Progenitor cell of endocrine pancreas (in vitro differentiated cells): ENCODE results near the gene CEND1. TPM values are rescaled to one million over a fixed set of nuclear protein-coding genes. Genes with fewer than 3 reads are reported as not detected.

Experiments used
- DNase-seq: peaks from one replicate; pipeline ENCODE4 v3.0.0; 2021; ENCODE audit warnings: low spot score; ENCODE audit not compliant: unreplicated experiment
- H3K27ac Mint-ChIP-seq: 2 replicates; pipeline ENCODE4 v1.8.0; 2021; ENCODE audit warnings: mild to moderate bottlenecking, moderate library complexity, mixed read lengths
- H3K27me3 Mint-ChIP-seq: 2 replicates; pipeline ENCODE4 v1.8.0; 2021; ENCODE audit warnings: mixed read lengths
- H3K36me3 Mint-ChIP-seq: 2 replicates; pipeline ENCODE4 v1.8.0; 2022; ENCODE audit warnings: mixed read lengths; ENCODE audit not compliant: insufficient read depth
- H3K4me1 Mint-ChIP-seq: 2 replicates; pipeline ENCODE4 v1.8.0; 2021; ENCODE audit warnings: low read depth, mixed read lengths
- H3K4me3 Mint-ChIP-seq: 2 replicates; pipeline ENCODE4 v1.8.0; 2021; ENCODE audit warnings: low read depth, mild to moderate bottlenecking, moderate library complexity, mixed read lengths
- H3K9me3 Mint-ChIP-seq: 2 replicates; pipeline ENCODE4 v1.8.0; 2021; ENCODE audit warnings: low read depth, mixed read lengths
- CTCF ChIP-seq: fragments of 200-600 bp; sonication (generic); IDR thresholded peaks from one replicate; pipeline ENCODE4 v1.5.0; 2021; ENCODE audit warnings: antibody characterized with exemption, mild to moderate bottlenecking; ENCODE audit not compliant: unreplicated experiment
- total RNA-seq: library from RNA; stranded (reverse); gene quantifications from 2 replicates; pipeline ENCODE4 v1.2.1, GENCODE V29; 2021

CEND1 gene
- total RNA-seq, 1 donor from 2014 or later, result not detected

- H3K36me3 Mint-ChIP-seq, result peaks cover 4% of the 10 kb centered on the region
- H3K27me3 Mint-ChIP-seq, result no peaks in the 10 kb centered on the region
- no peak for TF ChIP-seq CTCF
- peak within 1 kb of the TSS; percentile 77 for H3K4me3 Mint-ChIP-seq
- DNase-seq, result no peak
- peaks cover 2% of the 10 kb centered on the region for H3K4me1 Mint-ChIP-seq
- no peaks in the 10 kb centered on the region for H3K9me3 Mint-ChIP-seq
- peak within 1 kb of the TSS; percentile 56 for H3K27ac Mint-ChIP-seq
These were observed 28.7 kb upstream of the CEND1 start, which contains the start of gene PNPLA2 for GRCh38 chr11:818396-819128. Gene PNPLA2 (plus strand): TSS chr11:818914. CDS start chr11:819719, 805 bp downstream.

- DNase-seq, result no peak
- Mint-ChIP-seq H3K27me3 (no peaks in the 10 kb centered on the region), H3K27ac (no peak overlapping the region), H3K4me1 (peaks cover 2% of the 10 kb centered on the region), H3K36me3 (peaks cover 5% of the 10 kb centered on the region), H3K4me3 (no peak overlapping the region), H3K9me3 (no peaks in the 10 kb centered on the region)
- TF ChIP-seq CTCF, result no peak
These were observed 26.5 kb upstream of the CEND1 start for GRCh38 chr11:816433-816779.

GRCh38 chr11:815675-816432 is 26.0 kb upstream of the CEND1 start:
- no peak overlapping the region for H3K4me3 Mint-ChIP-seq
- H3K4me1 Mint-ChIP-seq, result peaks cover 5% of the 10 kb centered on the region
- H3K9me3 Mint-ChIP-seq, result no peaks in the 10 kb centered on the region
- peaks cover 8% of the 10 kb centered on the region for H3K36me3 Mint-ChIP-seq
- H3K27me3 Mint-ChIP-seq, result no peaks in the 10 kb centered on the region
- DNase-seq, result no peak
- TF ChIP-seq CTCF, result no peak
- H3K27ac Mint-ChIP-seq, result no peak overlapping the region

GRCh38 chr11:813456-814096 is 23.7 kb upstream of the CEND1 start:
- no peaks in the 10 kb centered on the region for H3K27me3 Mint-ChIP-seq
- H3K9me3 Mint-ChIP-seq, result no peaks in the 10 kb centered on the region
- peaks cover 8% of the 10 kb centered on the region for H3K36me3 Mint-ChIP-seq
- H3K4me1 Mint-ChIP-seq, result peaks cover 13% of the 10 kb centered on the region
- DNase-seq, result no peak
- no peak overlapping the region for H3K27ac Mint-ChIP-seq
- H3K4me3 Mint-ChIP-seq, result no peak overlapping the region
- TF ChIP-seq CTCF, result no peak

GRCh38 chr11:813072-813455 is 23.2 kb upstream of the CEND1 start:
- Mint-ChIP-seq H3K27me3 (no peaks in the 10 kb centered on the region), H3K36me3 (peaks cover 8% of the 10 kb centered on the region), H3K4me3 (no peak overlapping the region), H3K4me1 (peaks cover 13% of the 10 kb centered on the region), H3K9me3 (no peaks in the 10 kb centered on the region), H3K27ac (no peak overlapping the region)
- no peak for DNase-seq
- no peak for TF ChIP-seq CTCF
